ENCODE results near the gene HOXA5.

HOXA5 gene

DNA sequence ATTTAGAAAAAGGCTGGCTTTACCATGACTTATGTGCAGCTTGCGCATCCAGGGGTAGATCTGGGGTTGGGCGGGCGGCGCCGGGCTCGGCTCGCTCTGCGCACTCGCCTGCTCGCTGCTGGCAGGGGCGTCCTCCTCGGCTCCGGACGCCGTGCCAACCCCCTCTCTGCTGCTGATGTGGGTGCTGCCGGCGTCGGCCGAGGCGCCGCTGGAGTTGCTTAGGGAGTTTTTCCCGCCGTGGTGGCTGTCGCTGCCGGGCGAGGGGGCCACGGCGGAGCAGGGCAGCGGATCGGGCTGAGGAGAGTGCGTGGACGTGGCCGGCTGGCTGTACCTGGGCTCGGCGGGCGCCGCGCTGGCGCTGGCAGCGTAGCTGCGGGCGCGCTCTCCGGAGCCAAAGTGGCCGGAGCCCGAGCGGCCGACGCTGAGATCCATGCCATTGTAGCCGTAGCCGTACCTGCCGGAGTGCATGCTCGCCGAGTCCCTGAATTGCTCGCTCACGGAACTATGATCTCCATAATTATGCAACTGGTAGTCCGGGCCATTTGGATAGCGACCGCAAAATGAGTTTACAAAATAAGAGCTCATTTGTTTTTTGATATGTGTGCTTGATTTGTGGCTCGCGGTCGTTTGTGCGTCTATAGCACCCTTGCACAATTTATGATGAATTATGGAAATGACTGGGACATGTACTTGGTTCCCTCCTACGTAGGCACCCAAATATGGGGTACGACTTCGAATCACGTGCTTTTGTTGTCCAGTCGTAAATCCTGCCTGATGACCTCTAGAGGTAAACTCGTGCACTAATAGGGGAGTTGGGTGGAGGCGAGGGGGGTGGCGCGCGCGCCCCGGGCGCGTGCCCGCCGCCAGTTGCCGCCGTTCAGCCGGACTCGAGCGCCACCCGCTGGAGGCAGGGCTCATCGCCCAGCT, at the start of gene HOXA5:
TSS of gene HOXA5 (minus strand) at position 659 of the 927 bp plus-strand sequence. CDS start at position 585, 74 bp downstream.
- TF ChIP-seq ZFX (IDR thresholded peaks at IDR 0.05; ENCODE audit: borderline replicate concordance) = no peak
- TF ChIP-seq CTCF (IDR thresholded peaks at IDR 0.05) = peak; percentile 59

GRCh38 chr7:27192546-27193334, 49.3 kb upstream of the HOXA5 start:
- H3K27ac ChIP-seq = no peak overlapping the region
- TF ChIP-seq CTCF (IDR thresholded peaks at IDR 0.05) = no peak
- TF ChIP-seq ZFX (IDR thresholded peaks at IDR 0.05; ENCODE audit: borderline replicate concordance) = no peak

More for the DNA sequence above, at the start of gene HOXA5:
- no peak within 1 kb of the TSS for H3K27ac ChIP-seq

DNA sequence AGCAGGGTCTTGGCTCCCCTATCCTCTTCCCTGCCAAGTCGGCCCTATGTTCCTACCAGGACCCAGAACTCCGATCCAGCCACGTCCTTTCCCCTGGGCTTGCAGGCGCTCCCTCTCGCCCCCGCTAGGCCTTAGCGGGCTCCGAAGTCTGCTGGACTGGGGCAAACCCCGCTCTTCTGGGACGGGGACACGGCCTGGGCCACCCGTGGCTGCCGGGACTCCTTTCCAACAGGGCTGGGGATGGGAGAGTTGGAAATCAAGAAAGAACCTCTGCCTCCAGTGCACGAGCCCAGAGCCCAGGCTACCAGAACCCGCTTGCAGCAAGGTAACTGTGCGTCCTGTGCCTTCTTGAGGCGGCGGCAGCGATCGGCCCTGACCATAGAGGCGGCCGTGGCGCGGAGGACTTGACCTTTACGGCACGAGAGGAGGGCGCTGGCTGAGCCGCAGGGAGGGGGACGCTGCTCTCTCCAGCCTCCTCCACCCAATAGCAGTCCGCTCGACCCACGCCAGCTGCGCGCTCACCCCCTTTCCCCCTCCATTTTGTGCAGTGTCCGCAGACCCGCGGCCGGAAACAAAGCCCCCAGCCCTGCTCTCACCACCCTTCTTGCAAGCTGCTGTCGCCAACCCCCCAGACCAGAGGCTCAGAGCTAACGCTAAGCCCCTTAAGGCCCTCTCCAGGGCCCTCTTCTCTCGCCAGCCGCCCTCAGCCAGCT, 48.5 kb upstream of the HOXA5 start:
- H3K27ac ChIP-seq = no peak overlapping the region
- no peak for TF ChIP-seq CTCF (IDR thresholded peaks at IDR 0.05)
- TF ChIP-seq ZFX (IDR thresholded peaks at IDR 0.05; ENCODE audit: borderline replicate concordance) = no peak

- no peak overlapping the region for H3K27ac ChIP-seq
- TF ChIP-seq ZFX (IDR thresholded peaks at IDR 0.05; ENCODE audit: borderline replicate concordance) (no peak), CTCF (IDR thresholded peaks at IDR 0.05) (no peak)
These were observed 47.8 kb upstream of the HOXA5 start for GRCh38 chr7:27191161-27191731.

DNA sequence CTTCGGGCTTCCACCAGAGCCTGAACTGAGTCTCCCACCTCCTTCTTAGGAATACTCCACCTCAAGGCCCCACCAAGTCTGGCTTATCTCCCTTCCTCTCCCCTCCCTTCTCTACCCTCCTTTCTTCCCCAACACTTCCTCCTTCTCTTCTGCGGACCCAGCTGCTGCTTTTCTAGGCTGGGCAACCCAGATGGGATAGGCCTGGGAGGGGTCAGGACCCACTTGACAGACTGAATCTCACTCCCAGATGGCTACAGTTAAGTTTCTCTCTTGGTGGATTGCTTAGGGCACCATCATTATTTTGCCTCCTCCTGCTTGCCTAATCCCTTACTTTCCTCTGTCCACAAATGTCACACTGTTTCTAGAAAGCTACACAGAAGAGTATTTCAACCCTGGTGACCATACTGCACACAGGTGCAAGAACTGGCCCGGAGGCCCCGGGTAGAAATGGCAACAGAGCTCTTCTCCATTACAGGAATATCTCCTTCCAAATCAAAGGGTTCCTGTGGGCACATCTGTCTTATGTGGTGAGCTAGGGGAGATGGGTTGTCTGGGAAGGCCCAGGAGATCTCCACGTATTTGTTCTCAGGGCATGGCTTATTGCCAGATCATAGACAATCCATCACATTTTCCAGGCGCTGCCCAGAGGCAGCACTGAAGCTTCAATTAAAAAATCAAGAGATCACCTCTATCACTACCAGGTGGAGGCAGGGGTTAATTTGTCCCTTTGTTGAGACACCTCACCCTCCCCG, 46.7 kb upstream of the HOXA5 start:
- TF ChIP-seq ZFX (IDR thresholded peaks at IDR 0.05; ENCODE audit: borderline replicate concordance) (no peak), CTCF (IDR thresholded peaks at IDR 0.05) (no peak)
- no peak overlapping the region for H3K27ac ChIP-seq

GRCh38 chr7:27189295-27189996, 46.0 kb upstream of the HOXA5 start:
- TF ChIP-seq CTCF (IDR thresholded peaks at IDR 0.05) = no peak
- no peak for TF ChIP-seq ZFX (IDR thresholded peaks at IDR 0.05; ENCODE audit: borderline replicate concordance)
- no peak overlapping the region for H3K27ac ChIP-seq

Measured in 22Rv1 (cell line).